Thyroid gland (tissue), 4 donors: ENCODE data around the gene CORT.
"Not testable (repeated sequence)": the region's sequence is repeated elsewhere in the genome, so short reads cannot be mapped to it uniquely, and the experiment has no call there.

Experiments
- CTCF ChIP-seq, 6 experiments: fragments of 200-600 bp in 3 of 6; fragments of 450-650 bp in 3 of 6; sonication (generic) in 3 of 6; IDR thresholded peaks; one replicate each; pipeline ENCODE4 v1.5.1; 2016 to 2019; ENCODE audit warnings: antibody characterized with exemption in 6 of 6, mild to moderate bottlenecking in 2 of 6, inconsistent platforms in 1 of 6, moderate library complexity in 1 of 6
- POLR2A ChIP-seq, 2 donors: fragments of 450-650 bp; IDR thresholded peaks; one replicate each; pipeline ENCODE4 v1.6.1; 2017; ENCODE audit warnings: antibody characterized with exemption in 2 of 2, mild to moderate bottlenecking in 2 of 2, moderate library complexity in 1 of 2

GRCh38 chr1:10425826-10426534, 23.9 kb upstream of the CORT start:
- TF ChIP-seq CTCF, POLR2A (IDR thresholded peaks at IDR 0.05): not testable (repeated sequence)
